Ishikawa (cell line): ENCODE measurements around the gene SLIT2.

Source experiments
- CEBPB ChIP-seq: IDR thresholded peaks from 2 replicates; pipeline ENCODE4 v1.6.1; 2012
- EGR1 ChIP-seq: IDR thresholded peaks from 2 replicates; pipeline ENCODE4 v1.6.1; 2012
- EP300 ChIP-seq: IDR thresholded peaks from 2 replicates; pipeline ENCODE4 v1.6.1; 2012; ENCODE audit warnings: borderline replicate concordance
- FOXM1 ChIP-seq: IDR thresholded peaks from 2 replicates; pipeline ENCODE4 v1.6.1; 2012; ENCODE audit warnings: low read depth, borderline replicate concordance
- NFIC ChIP-seq: IDR thresholded peaks from 2 replicates; pipeline ENCODE4 v1.6.1; 2012
- RAD21 ChIP-seq: IDR thresholded peaks from 2 replicates; pipeline ENCODE4 v1.6.1; 2012; ENCODE audit warnings: low read depth
- TEAD4 ChIP-seq: IDR thresholded peaks from 2 replicates; pipeline ENCODE4 v1.6.1; 2012
- YY1 ChIP-seq: IDR thresholded peaks from 2 replicates; pipeline ENCODE4 v1.6.1; 2012; ENCODE audit warnings: low read depth

DNA sequence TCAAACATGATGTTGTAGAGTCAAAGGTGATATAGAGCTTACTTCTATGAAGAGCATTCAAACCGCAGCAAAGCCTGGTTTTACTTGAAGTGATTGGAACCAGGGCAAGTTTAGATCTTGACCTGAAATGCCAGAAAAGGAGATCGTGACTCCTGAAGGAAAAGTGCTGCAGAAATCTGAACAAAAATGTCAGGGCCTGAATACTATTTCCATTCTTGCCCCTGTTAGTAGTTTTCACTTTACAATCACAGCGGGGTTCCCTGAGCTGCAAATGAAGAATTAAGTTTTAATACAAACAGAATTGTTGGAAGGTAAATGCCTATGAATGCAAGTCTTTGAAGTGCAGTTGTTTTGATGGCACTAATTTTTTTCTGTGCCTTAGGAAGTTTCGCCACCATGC, 4.1 kb downstream of the SLIT2 start:
- TF ChIP-seq EGR1, result no peak
- TF ChIP-seq TEAD4, result no peak
- TF ChIP-seq EP300, result no peak
- no peak for TF ChIP-seq FOXM1
- TF ChIP-seq RAD21, result no peak
- TF ChIP-seq NFIC, result no peak
- TF ChIP-seq YY1, result no peak
- no peak for TF ChIP-seq CEBPB
